HepG2 (cell line): ENCODE results near the gene RIPOR3. TPM values are rescaled to one million over a fixed set of nuclear protein-coding genes. Genes with fewer than 3 reads are reported as not detected.
"Not testable (repeated sequence)": the region's sequence is repeated elsewhere in the genome, so short reads cannot be mapped to it uniquely, and the experiment has no call there.

ENCODE experiments used
- ATAC-seq: fragments of 200-7000 bp; cut with Tn5 transposase; 3 replicates; pipeline ENCODE4 v1.9.1; 2020; ENCODE audit warnings: mild to moderate bottlenecking, moderate library complexity
- BruUV-seq: library from RNA; stranded (reverse); fragments of 400-500 nt; replicated peaks from 2 replicates; lab custom pipeline; 2021; lab: Mats Ljungman, UMichigan
- CTCF ChIA-PET: fragments of 300-600 bp; formaldehyde crosslinking; extraction: SDS; loops from one replicate; lab custom pipeline; 2021; ENCODE audit warnings: low total read pairs, inconsistent platforms, low intra/inter-chr PET ratio; lab: Yijun Ruan, JAX
- POLR2A ChIA-PET: fragments of 350-600 bp; sonication (Branson Sonifier 250); formaldehyde crosslinking; loops from one replicate; lab custom pipeline; 2020; ENCODE audit warnings: antibody characterized with exemption, inconsistent platforms; lab: Yijun Ruan, JAX
- DNase-seq: peaks from one replicate; pipeline ENCODE4 v3.0.0-alpha.2; 2015; ENCODE audit warnings: low spot score
- FAIRE-seq: peaks from 3 replicates; lab custom pipeline; 2011; peaks lifted over from hg19 to GRCh38; lab: Jason Lieb, UNC
- H2AFZ ChIP-seq: one replicate; pipeline ENCODE4 v1.6.1; 2011; ENCODE audit warnings: low read length, inconsistent platforms
- H3K27ac ChIP-seq: fragments of 300-600 bp; 3 replicates; pipeline ENCODE4 v1.8.0; 2011; ENCODE audit warnings: mixed run types, mild to moderate bottlenecking, mixed read lengths, low read length, inconsistent platforms; ENCODE audit not compliant: insufficient read depth; ENCODE audit errors: extremely low read length
- H3K27me3 ChIP-seq, 2 experiments: fragments of 200-600 bp in 1 of 2; 2 replicates in 1 of 2; 3 replicates in 1 of 2; pipeline versions ENCODE4 v1.6.0 to v1.8.0; 2011; ENCODE audit warnings: low read length in 2 of 2, mild to moderate bottlenecking in 2 of 2, moderate library complexity in 2 of 2, inconsistent platforms in 1 of 2; ENCODE audit not compliant: insufficient read depth in 2 of 2, control insufficient read depth in 1 of 2
- H3K36me3 ChIP-seq, 2 experiments: fragments of 200-600 bp in 1 of 2; replicated peaks in 1 of 2; 2 replicates in 1 of 2; 3 replicates in 1 of 2; pipeline versions ENCODE4 v1.5.1 to v1.8.0; 2011; ENCODE audit warnings: low read length in 2 of 2, inconsistent platforms in 1 of 2; ENCODE audit not compliant: insufficient read depth in 2 of 2, control insufficient read depth in 1 of 2
- H3K4me1 ChIP-seq: 2 replicates; pipeline ENCODE4 v1.5.1; 2012; ENCODE audit warnings: low read length, inconsistent platforms; ENCODE audit not compliant: insufficient read depth
- H3K4me2 ChIP-seq: 2 replicates; pipeline ENCODE4 v1.6.0; 2011; ENCODE audit warnings: low read depth, low read length, inconsistent platforms
- H3K4me3 ChIP-seq, 3 experiments: fragments of 200-600 bp in 1 of 3; sonication (generic), shearing (Covaris generic) in 1 of 3; replicated peaks in 1 of 3; 2 replicates each; pipeline ENCODE4 v1.5.1; 2011 to 2016; ENCODE audit warnings: low read length in 3 of 3, inconsistent platforms in 2 of 3, low read depth in 2 of 3, mild to moderate bottlenecking in 2 of 3, control low read depth in 1 of 3, mixed read lengths in 1 of 3; ENCODE audit not compliant: insufficient read depth in 1 of 3
- H3K79me2 ChIP-seq: one replicate; pipeline ENCODE4 v1.6.1; 2011; ENCODE audit warnings: low read length, inconsistent platforms; ENCODE audit not compliant: insufficient read depth
- H3K9ac ChIP-seq: 2 replicates; pipeline ENCODE4 v1.6.0; 2011; ENCODE audit warnings: mild to moderate bottlenecking, low read depth, low read length, inconsistent platforms; ENCODE audit not compliant: insufficient read depth
- H3K9me3 ChIP-seq: 2 replicates; pipeline ENCODE4 v1.5.1; 2012; ENCODE audit warnings: mild to moderate bottlenecking, low read length
- H4K20me1 ChIP-seq: 2 replicates; pipeline ENCODE4 v1.6.0; 2011; ENCODE audit warnings: inconsistent platforms, mild to moderate bottlenecking, low read length, moderate library complexity; ENCODE audit not compliant: insufficient read depth
- MAFF ChIP-seq: IDR thresholded peaks from 2 replicates; pipeline ENCODE4 v1.6.1; 2011; ENCODE audit warnings: low read depth, low read length, improper control_type of control experiment
- MAFK ChIP-seq, 2 experiments: IDR thresholded peaks in 1 of 2; conservative IDR thresholded peaks in 1 of 2; 2 replicates each; pipeline ENCODE4 v1.6.1; 2011; ENCODE audit warnings: improper control_type of control experiment in 2 of 2, low read length in 2 of 2
- PRDM15 ChIP-seq: sonication (generic); formaldehyde crosslinking; IDR thresholded peaks from 2 replicates; pipeline ENCODE4 v1.4.0; 2020; ENCODE audit warnings: missing genetic modification reagents
- ZBTB43 ChIP-seq: sonication (generic); formaldehyde crosslinking; conservative IDR thresholded peaks from 2 replicates; pipeline ENCODE4 v1.4.0; 2020; ENCODE audit warnings: missing genetic modification reagents
- ZMYM3 ChIP-seq: sonication (generic); formaldehyde crosslinking; IDR thresholded peaks from 2 replicates; pipeline ENCODE4 v1.5.1; 2020; ENCODE audit warnings: mild to moderate bottlenecking, missing genetic modification reagents
- ZNF121 ChIP-seq: sonication (generic); formaldehyde crosslinking; IDR thresholded peaks from 2 replicates; pipeline ENCODE4 v1.5.0; 2020; ENCODE audit warnings: mild to moderate bottlenecking, missing genetic modification reagents
- ZNF782 ChIP-seq: sonication (generic); formaldehyde crosslinking; IDR thresholded peaks from 2 replicates; pipeline ENCODE4 v1.4.0; 2020; ENCODE audit warnings: missing genetic modification reagents, mild to moderate bottlenecking, borderline replicate concordance
- WGBS: methylation state at CpG from one replicate; pipeline ENCODE4 v1.1.6; 2017; ENCODE audit warnings: low lambda C conversion rate; 5-methylcytosine and 5-hydroxymethylcytosine counted together
- in situ Hi-C: cut with HindIII; loops from 2 replicates; pipeline ENCODE4 v1.10.0; 2017; ENCODE audit warnings: low pct_unique_long_range_greater_than_20kb; ENCODE audit not compliant: extremely low pct_ligation_motif_present
- intact Hi-C: fragments of 100-400 bp; cut with micrococcal nuclease; formaldehyde crosslinking; loops from one replicate; pipeline ENCODE4 v1.10.0; 2022; ENCODE audit not compliant: unreplicated experiment
- polyA plus RNA-seq, 8 experiments: library from polyadenylated mRNA; depleted of rRNA in 3 of 8; stranded (reverse) in 7 of 8; unstranded in 1 of 8; fragments of >200 nt; fragmentation: Illumina TruSeq in 4 of 8; extraction: Trizol in 4 of 8; gene quantifications; 2 replicates each; pipeline versions ENCODE4 v1.2.1 to v1.2.3, GENCODE V29; 2011 to 2016; ENCODE audit warnings: low read depth in 4 of 8, missing spikeins in 1 of 8, mixed read lengths in 1 of 8; ENCODE audit not compliant: insufficient read depth in 1 of 8
- total RNA-seq, 5 experiments: library from RNA; depleted of rRNA; stranded (reverse); fragments of >200 nt; fragmentation: Illumina TruSeq; extraction: Trizol; gene quantifications; 2 replicates each; pipeline ENCODE4 v1.2.3, GENCODE V29; 2016; ENCODE audit warnings: low read depth in 1 of 5

RIPOR3 gene
- total and polyA plus RNA-seq, 2 of the 13 experiments (the other 11 are each of a cell fraction or from before 2014, with no cell fraction given), result 0.18 TPM; not detected in 1

- TF ChIP-seq ZMYM3 (CRISPR knock-in tag) (0 out of 2 replicates have a peak, but pooled peaks have one; percentile 68), ZNF121 (CRISPR knock-in tag) (peak; percentile 76), PRDM15 (CRISPR knock-in tag) (no peak), ZBTB43 (no peak)
These were observed 91.0 kb downstream of the RIPOR3 start (continued) for GRCh38 chr20:50600281-50600895.

GRCh38 chr20:50598768-50599167 lies 92.6 kb downstream of the RIPOR3 start:
- CTCF ChIA-PET, H3K27ac ChIP-seq: not testable (repeated sequence)

More at GRCh38 chr20:50598768-50599167, 92.6 kb downstream of the RIPOR3 start:
- in situ Hi-C loops, H3K9me3 ChIP-seq, DNase-seq, H3K79me2 ChIP-seq, H3K4me2 ChIP-seq, ATAC-seq, FAIRE-seq, H3K36me3 ChIP-seq, H3K9ac ChIP-seq, H3K4me3 ChIP-seq, H2AFZ ChIP-seq, intact Hi-C loops, H4K20me1 ChIP-seq, BruUV-seq: not testable (repeated sequence)
- POLR2A ChIA-PET, result interaction anchor here (1.6 kb wide), 1 partner anchor 11 kb away, joined by 4 read pairs; no protein-coding TSS in a partner anchor
- TF ChIP-seq ZNF782 (CRISPR knock-in tag) (0 out of 2 replicates have a peak, but pooled peaks have one; percentile 8), MAFF (peak; percentile 80), MAFK (conservative IDR thresholded peaks at IDR 0.05 in 1 of 2, IDR thresholded peaks at IDR 0.05 in 1 of 2; ENCODE audit: low read length in 2 of 2) (peak; percentile 79 to 87)
- peaks cover 55% of the 10 kb centered on the region for H3K4me1 ChIP-seq
- 71% methylated on average over 5 of the region's 5 CpGs for WGBS
- H3K27me3 ChIP-seq, result peaks cover 15 to 65% of the 10 kb centered on the region in 2 experiments; a peak in 3 of 5 replicates
